ENCODE data around the gene DYNLT1.

GRCh38 chr6:158586652-158587051 lies 57.9 kb downstream of the DYNLT1 start:
- TF ChIP-seq SP1 (IDR thresholded peaks at IDR 0.05) = no peak
- TF ChIP-seq SUZ12 (IDR thresholded peaks at IDR 0.05) = no peak
- TF ChIP-seq LEF1 (IDR thresholded peaks at IDR 0.05; ENCODE audit: borderline replicate concordance) = no peak
- TF ChIP-seq HDGF (IDR thresholded peaks at IDR 0.05; ENCODE audit: borderline replicate concordance) = no peak
- no peak for TF ChIP-seq BHLHE40 (IDR thresholded peaks at IDR 0.05; ENCODE audit: borderline replicate concordance)
- no peak for TF ChIP-seq ARNT (IDR thresholded peaks at IDR 0.05)
- TF ChIP-seq ZNF384 (IDR thresholded peaks at IDR 0.05) = no peak
- TF ChIP-seq FOXA1 (IDR thresholded peaks at IDR 0.05) = no peak
- no peak for TF ChIP-seq PKNOX1 (IDR thresholded peaks at IDR 0.05)
- TF ChIP-seq ELF4 (IDR thresholded peaks at IDR 0.05) = no peak
- no peak for TF ChIP-seq TARDBP (IDR thresholded peaks at IDR 0.05)

All from HEK293T (cell line).